Measurements from ENCODE around the gene CYP21A2.
"Not testable (repeated sequence)": the region's sequence is repeated elsewhere in the genome, so short reads cannot be mapped to it uniquely, and the experiment has no call there.

The CYP21A2 gene

DNA sequence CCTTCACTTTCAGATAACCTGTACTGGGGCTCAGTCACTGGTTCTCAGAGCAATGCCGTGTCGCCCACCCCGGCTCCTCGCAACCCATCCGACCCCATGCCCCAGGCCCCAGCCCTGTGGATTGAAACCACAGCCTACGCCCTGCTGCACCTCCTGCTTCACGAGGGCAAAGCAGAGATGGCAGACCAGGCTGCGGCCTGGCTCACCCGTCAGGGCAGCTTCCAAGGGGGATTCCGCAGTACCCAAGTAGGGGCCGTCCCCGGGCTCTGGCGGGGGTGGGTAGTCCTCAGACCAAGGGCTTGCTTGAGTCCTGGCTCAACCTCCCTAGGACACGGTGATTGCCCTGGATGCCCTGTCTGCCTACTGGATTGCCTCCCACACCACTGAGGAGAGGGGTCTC, 8.7 kb upstream of the CYP21A2 start:
- DNase-seq (ENCODE audit: low read depth in 2 of 2), result not testable (repeated sequence)

DNA sequence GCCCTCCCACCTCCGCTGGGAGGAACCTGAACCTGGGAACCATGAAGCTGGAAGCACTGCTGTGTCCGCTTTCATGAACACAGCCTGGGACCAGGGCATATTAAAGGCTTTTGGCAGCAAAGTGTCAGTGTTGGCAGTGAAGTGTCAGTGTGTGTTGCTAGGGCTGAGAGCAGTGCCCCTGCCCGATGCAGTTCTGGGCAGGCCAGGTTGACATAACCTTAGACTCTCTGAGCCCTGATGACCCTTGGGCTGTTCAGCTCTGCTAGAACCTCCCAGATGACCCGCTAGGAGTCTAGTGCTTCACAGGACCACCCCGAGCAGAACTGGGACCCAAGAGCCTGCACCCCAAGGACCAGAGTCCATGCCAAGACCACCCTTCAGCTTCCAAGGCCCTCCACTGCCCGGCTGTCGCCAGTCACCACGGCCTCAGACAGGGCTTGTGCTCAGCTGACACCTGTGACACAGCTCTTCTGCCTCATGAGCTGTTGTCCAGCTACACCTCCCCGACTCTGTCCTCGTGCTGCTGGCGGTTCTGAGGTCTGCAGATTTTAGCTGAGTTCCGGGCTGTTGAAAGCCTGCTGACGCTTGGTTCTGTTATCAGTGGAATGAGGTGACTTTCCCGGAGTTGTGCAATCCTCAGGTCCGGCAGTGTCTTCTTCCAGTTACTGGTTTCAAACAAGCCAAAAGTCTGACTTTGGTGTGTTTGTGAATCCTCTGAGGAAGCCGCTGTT, 2.8 kb upstream of the CYP21A2 start:
- DNase-seq (ENCODE audit: low read depth in 2 of 2), result not testable (repeated sequence)

- not testable (repeated sequence) for DNase-seq (ENCODE audit: low read depth in 2 of 2)
Observed at GRCh38 chr6:32037136-32037535, 1.1 kb upstream of the CYP21A2 start.

DNA sequence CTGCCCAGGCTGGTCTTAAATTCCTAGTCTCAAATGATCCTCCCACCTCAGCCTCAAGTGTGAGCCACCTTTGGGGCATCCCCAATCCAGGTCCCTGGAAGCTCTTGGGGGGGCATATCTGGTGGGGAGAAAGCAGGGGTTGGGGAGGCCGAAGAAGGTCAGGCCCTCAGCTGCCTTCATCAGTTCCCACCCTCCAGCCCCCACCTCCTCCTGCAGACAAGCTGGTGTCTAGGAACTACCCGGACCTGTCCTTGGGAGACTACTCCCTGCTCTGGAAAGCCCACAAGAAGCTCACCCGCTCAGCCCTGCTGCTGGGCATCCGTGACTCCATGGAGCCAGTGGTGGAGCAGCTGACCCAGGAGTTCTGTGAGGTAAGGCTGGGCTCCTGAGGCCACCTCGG, 663 bp downstream of the CYP21A2 start:
- DNase-seq (ENCODE audit: low read depth in 2 of 2), result not testable (repeated sequence)

DNA sequence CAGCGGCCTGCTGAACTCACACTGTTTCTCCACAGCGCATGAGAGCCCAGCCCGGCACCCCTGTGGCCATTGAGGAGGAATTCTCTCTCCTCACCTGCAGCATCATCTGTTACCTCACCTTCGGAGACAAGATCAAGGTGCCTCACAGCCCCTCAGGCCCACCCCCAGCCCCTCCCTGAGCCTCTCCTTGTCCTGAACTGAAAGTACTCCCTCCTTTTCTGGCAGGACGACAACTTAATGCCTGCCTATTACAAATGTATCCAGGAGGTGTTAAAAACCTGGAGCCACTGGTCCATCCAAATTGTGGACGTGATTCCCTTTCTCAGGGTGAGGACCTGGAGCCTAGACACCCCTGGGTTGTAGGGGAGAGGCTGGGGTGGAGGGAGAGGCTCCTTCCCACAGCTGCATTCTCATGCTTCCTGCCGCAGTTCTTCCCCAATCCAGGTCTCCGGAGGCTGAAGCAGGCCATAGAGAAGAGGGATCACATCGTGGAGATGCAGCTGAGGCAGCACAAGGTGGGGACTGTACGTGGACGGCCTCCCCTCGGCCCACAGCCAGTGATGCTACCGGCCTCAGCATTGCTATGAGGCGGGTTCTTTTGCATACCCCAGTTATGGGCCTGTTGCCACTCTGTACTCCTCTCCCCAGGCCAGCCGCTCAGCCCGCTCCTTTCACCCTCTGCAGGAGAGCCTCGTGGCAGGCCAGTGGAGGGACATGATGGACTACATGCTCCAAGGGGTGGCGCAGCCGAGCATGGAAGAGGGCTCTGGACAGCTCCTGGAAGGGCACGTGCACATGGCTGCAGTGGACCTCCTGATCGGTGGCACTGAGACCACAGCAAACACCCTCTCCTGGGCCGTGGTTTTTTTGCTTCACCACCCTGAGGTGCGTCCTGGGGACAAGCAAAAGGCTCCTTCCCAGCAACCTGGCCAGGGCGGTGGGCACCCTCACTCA, 1.4 kb downstream of the CYP21A2 start:
- DNase-seq (ENCODE audit: low read depth in 2 of 2), result not testable (repeated sequence)

DNA sequence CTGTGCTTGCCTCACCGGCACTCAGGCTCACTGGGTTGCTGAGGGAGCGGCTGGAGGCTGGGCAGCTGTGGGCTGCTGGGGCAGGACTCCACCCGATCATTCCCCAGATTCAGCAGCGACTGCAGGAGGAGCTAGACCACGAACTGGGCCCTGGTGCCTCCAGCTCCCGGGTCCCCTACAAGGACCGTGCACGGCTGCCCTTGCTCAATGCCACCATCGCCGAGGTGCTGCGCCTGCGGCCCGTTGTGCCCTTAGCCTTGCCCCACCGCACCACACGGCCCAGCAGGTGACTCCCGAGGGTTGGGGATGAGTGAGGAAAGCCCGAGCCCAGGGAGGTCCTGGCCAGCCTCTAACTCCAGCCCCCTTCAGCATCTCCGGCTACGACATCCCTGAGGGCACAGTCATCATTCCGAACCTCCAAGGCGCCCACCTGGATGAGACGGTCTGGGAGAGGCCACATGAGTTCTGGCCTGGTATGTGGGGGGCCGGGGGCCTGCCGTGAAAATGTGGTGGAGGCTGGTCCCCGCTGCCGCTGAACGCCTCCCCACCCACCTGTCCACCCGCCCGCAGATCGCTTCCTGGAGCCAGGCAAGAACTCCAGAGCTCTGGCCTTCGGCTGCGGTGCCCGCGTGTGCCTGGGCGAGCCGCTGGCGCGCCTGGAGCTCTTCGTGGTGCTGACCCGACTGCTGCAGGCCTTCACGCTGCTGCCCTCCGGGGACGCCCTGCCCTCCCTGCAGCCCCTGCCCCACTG, 2.3 kb downstream of the CYP21A2 start:
- not testable (repeated sequence) for DNase-seq (ENCODE audit: low read depth in 2 of 2)

DNA sequence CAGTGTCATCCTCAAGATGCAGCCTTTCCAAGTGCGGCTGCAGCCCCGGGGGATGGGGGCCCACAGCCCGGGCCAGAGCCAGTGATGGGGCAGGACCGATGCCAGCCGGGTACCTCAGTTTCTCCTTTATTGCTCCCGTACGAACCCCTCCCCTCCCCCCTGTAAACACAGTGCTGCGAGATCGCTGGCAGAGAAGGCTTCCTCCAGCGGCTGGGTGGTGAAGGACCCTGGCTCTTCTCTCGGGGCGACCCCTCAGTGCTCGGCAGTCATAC, 2.8 kb downstream of the CYP21A2 start:
- not testable (repeated sequence) for DNase-seq (ENCODE audit: low read depth in 2 of 2)

- not testable (repeated sequence) for DNase-seq (ENCODE audit: low read depth in 2 of 2)
Observed at GRCh38 chr6:32041385-32041784, 3.2 kb downstream of the CYP21A2 start.

DNA sequence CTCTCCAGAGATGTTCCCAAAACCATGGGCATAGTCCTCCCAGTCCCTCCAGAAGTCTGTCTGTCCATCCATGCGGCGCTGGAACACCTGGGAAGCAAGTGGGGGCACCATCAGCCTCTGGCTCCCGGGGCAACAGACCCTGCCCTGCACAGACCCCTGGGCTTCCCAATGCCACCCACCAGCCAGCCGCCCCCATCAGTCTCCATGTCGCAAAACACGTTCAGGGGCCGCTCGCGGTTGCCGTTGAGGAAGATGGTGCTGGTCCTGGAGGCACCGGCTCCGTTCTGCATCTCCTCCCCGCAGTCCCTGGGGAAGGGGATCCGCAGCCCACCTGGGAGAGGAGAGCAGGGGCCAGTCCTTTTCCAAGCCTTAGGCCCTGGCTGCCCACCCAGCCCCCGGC, 4.1 kb downstream of the CYP21A2 start:
- DNase-seq (ENCODE audit: low read depth in 2 of 2), result not testable (repeated sequence)

- not testable (repeated sequence) for DNase-seq (ENCODE audit: low read depth in 2 of 2)
Observed at GRCh38 chr6:32043589-32044380, 5.6 kb downstream of the CYP21A2 start.

- DNase-seq (ENCODE audit: low read depth in 2 of 2), result not testable (repeated sequence)
Observed at GRCh38 chr6:32044916-32045315, 6.7 kb downstream of the CYP21A2 start.

GRCh38 chr6:32045811-32046449, 7.7 kb downstream of the CYP21A2 start:
- no peak for DNase-seq (ENCODE audit: low read depth in 2 of 2)

DNA sequence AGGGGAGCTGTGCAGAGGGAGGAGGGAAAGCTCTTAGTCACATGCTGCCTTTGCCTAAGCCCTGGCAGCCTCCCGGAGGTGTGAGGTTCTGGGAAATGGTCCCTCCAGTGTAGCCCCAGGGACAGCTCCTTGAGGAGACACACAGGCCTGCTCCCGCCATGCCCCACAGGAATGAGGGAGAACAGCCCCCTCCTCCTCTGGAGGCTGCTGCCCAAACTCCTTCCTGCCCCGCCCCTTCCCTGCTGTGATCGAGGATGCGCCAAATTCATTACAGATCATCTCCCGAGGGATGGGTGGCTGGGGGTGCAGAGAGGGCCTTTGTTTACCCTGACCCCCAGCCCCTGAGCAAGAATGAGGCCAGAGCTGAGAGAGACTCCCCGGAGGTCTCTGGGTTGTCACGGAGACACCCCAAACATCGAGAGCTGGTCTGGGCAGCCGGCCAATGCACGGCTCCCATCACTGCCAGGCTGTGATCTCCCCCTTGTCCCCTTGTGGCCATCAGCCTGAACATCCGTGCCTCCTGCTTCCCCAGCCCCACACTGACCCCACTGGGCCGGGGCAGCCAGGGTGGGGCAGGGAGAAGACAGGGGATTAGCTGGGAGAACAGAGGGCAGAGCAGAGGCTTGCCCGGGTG, 8.4 kb downstream of the CYP21A2 start:
- DNase-seq (ENCODE audit: low read depth in 2 of 2), result no peak

DNA sequence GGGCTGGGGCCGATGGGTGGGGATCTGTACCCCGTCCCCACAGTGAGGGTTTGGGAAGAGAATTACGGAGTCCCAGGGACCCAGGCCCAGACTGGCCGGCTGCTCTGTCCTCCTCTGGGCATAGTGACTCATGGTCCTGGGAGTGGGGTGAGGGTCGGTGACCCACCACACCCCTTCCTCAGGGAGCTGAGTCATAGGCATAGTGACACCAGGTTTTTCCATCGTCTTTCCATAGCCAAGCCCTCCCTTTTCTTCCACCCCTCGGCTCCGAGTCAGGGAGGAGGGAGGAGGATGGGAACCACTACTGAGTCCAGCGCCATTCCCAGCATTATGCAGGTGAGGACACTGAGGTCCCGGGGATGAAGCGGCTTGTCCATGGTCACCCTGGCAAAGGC, 8.9 kb downstream of the CYP21A2 start:
- DNase-seq (ENCODE audit: low read depth in 2 of 2), result no peak

GRCh38 chr6:32047539-32047854, 9.3 kb downstream of the CYP21A2 start:
- DNase-seq (ENCODE audit: low read depth in 2 of 2), result no peak

DNA sequence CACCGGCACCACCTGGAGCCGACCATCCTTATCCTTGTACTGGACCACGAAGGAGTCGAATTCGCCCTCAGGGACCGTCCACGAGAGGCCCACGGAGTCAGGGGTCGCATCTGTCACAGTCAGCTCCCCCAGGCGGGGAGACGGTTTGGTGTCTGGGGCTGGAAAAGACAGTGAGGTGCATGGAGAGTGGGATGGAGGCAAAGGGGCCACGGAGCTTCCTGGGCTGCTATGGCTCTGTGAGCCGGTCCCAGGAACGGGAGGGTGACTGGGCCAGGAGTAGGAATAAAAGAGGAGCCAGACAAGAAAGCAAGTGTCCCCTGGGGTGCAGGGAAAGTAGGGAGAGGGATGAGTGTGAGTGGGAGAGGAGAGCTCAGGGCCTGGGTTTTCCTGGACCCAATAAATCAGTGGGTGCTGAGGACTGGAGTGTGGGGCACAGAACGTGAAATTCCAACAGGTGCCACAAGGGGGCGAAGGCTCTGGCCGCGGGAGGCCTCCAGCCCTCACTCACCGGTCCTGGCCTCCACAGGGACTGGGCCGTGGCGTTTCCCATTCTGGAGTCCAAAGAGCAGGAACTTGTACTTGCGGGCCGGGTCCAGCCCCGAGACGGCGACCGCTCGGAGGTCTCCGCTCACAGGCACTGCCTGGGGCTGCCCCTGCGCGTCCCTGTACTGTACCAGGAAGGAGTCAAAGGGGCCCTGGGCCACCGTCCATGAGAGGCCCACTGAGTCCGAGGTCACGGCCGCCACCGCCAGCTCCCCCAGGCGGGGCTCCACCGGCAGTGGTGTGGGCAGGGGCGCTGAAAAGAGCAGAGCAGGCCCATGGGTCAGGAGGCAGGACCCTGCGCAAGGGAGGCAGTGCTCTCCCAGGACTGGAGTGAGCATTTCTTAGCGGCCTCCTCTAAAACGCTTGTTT, 9.9 kb downstream of the CYP21A2 start:
- peak; percentile 39 to 54 for DNase-seq (ENCODE audit: low read depth in 2 of 2)

GRCh38 chr6:32049149-32049548, 10.9 kb downstream of the CYP21A2 start:
- DNase-seq (ENCODE audit: low read depth in 2 of 2), result not testable (repeated sequence)

GRCh38 chr6:32049736-32050135, 11.5 kb downstream of the CYP21A2 start:
- not testable (repeated sequence) for DNase-seq (ENCODE audit: low read depth in 2 of 2)

GRCh38 chr6:32050562-32050961, 12.3 kb downstream of the CYP21A2 start:
- DNase-seq (ENCODE audit: low read depth in 2 of 2), result no peak

DNA sequence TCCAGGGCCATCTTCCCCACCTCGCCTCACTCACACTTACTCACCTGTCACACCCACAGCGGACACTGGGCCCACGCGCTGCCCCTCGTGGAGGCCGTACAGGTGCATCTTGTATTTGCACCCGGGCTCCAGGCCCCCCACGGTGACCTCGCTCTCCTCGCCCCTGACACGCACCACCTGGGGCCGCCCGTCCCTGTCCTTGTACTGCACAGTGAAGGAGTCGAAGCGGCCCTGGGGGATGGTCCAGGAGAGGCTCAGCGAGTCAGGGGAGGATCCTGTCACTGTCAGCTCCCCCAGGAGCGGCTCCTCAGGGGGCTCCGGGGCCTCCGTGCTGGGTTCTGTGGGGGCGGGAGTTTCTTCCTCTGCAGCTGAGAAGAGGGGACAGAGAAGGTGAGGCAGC, 14.4 kb downstream of the CYP21A2 start:
- not testable (repeated sequence) for DNase-seq (ENCODE audit: low read depth in 2 of 2)
